ENCODE results near the gene RPH3AL. TPM values are rescaled to one million over a fixed set of nuclear protein-coding genes. Genes with fewer than 3 reads are reported as not detected.

Gene RPH3AL
- total RNA-seq, 1 donor from 2014 or later, result 44.2 TPM

GRCh38 chr17:228951-229708 is 123.5 kb downstream of the RPH3AL start:
- no peak for TF ChIP-seq CTCF (IDR thresholded peaks at IDR 0.05)
- peak in 1 of 2 donors; percentile 31 for DNase-seq (ENCODE audit: low spot score in 2 of 2)
- H3K27ac ChIP-seq, result peak overlapping the region in 1 of 2 donors; percentile 6
- no peaks in the 10 kb centered on the region for H3K9me3 ChIP-seq
- H3K4me1 ChIP-seq, result no peaks in the 10 kb centered on the region
- H3K36me3 ChIP-seq, result no peaks in the 10 kb centered on the region
- H3K27me3 ChIP-seq, result no peaks in the 10 kb centered on the region
- no peak overlapping the region for H3K4me3 ChIP-seq
- intact Hi-C loops (cut with DNase I), result no loop called here

- no peak for TF ChIP-seq CTCF (IDR thresholded peaks at IDR 0.05)
- DNase-seq (ENCODE audit: low spot score in 2 of 2), result no peak
- Histone ChIP-seq H3K36me3 (no peaks in the 10 kb centered on the region), H3K9me3 (no peaks in the 10 kb centered on the region), H3K4me3 (no peak overlapping the region), H3K4me1 (no peaks in the 10 kb centered on the region), H3K27me3 (no peaks in the 10 kb centered on the region), H3K27ac (no peak overlapping the region)
- intact Hi-C loops (cut with DNase I), result no loop called here
Observed at GRCh38 chr17:227946-228615, 124.5 kb downstream of the RPH3AL start.

- TF ChIP-seq CTCF (IDR thresholded peaks at IDR 0.05), result no peak
- Histone ChIP-seq H3K4me1 (no peaks in the 10 kb centered on the region), H3K27ac (no peak overlapping the region), H3K4me3 (no peak overlapping the region), H3K27me3 (no peaks in the 10 kb centered on the region), H3K9me3 (no peaks in the 10 kb centered on the region), H3K36me3 (no peaks in the 10 kb centered on the region)
- peak in 1 of 2 donors; percentile 33 for DNase-seq (ENCODE audit: low spot score in 2 of 2)
- intact Hi-C loops (cut with DNase I), result no loop called here
Observed at GRCh38 chr17:227078-227945, 125.3 kb downstream of the RPH3AL start.

GRCh38 chr17:226108-227077 is 126.2 kb downstream of the RPH3AL start:
- intact Hi-C loops (cut with DNase I), result no loop called here
- DNase-seq (ENCODE audit: low spot score in 2 of 2), result peak in 1 of 2 donors; percentile 28

More at GRCh38 chr17:226108-227077, 126.2 kb downstream of the RPH3AL start:
- no peaks in the 10 kb centered on the region for H3K4me1 ChIP-seq
- H3K9me3 ChIP-seq, result no peaks in the 10 kb centered on the region
- no peaks in the 10 kb centered on the region for H3K27me3 ChIP-seq
- H3K36me3 ChIP-seq, result no peaks in the 10 kb centered on the region
- H3K4me3 ChIP-seq, result no peak overlapping the region
- TF ChIP-seq CTCF (IDR thresholded peaks at IDR 0.05), result no peak
- H3K27ac ChIP-seq, result no peak overlapping the region

Measured in ascending aorta (tissue), 2 donors.